Measurements from ENCODE around the gene PACSIN3. TPM values are rescaled to one million over a fixed set of nuclear protein-coding genes. Genes with fewer than 3 reads are reported as not detected.

PACSIN3 gene
- total RNA-seq, 1 experiment from 2014 or later, result 63.1 TPM

GRCh38 chr11:47180006-47180787, 6.0 kb downstream of the PACSIN3 start (continued):
- TF ChIP-seq, protein P1, sequence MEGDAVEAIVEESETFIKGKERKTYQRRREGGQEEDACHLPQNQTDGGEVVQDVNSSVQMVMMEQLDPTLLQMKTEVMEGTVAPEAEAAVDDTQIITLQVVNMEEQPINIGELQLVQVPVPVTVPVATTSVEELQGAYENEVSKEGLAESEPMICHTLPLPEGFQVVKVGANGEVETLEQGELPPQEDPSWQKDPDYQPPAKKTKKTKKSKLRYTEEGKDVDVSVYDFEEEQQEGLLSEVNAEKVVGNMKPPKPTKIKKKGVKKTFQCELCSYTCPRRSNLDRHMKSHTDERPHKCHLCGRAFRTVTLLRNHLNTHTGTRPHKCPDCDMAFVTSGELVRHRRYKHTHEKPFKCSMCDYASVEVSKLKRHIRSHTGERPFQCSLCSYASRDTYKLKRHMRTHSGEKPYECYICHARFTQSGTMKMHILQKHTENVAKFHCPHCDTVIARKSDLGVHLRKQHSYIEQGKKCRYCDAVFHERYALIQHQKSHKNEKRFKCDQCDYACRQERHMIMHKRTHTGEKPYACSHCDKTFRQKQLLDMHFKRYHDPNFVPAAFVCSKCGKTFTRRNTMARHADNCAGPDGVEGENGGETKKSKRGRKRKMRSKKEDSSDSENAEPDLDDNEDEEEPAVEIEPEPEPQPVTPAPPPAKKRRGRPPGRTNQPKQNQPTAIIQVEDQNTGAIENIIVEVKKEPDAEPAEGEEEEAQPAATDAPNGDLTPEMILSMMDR (IDR thresholded peaks at IDR 0.05 in 2 of 3, conservative IDR thresholded peaks at IDR 0.05 in 1 of 3; ENCODE audit: borderline replicate concordance in 1 of 3, insufficient read depth in 1 of 3, low read depth in 2 of 3, low read length in 2 of 3), result no peak
- TF ChIP-seq YY1 (IDR thresholded peaks at IDR 0.05; ENCODE audit: extremely low read depth, insufficient replicate concordance, low read depth, low read length), result no peak
- no peak for TF ChIP-seq ZBTB33 (IDR thresholded peaks at IDR 0.05; ENCODE audit: extremely low read depth, insufficient replicate concordance, low read length)

- BruUV-seq (replicated peaks), result no TSS peak
- Histone ChIP-seq H3K9me3 (ENCODE audit: control insufficient read depth in 1 of 2, insufficient read depth in 1 of 2, low read depth in 1 of 2, low read length in 2 of 2) (no peaks in the 10 kb centered on the region), H3K4me2 (ENCODE audit: low read length) (no peak overlapping the region), H4K20me1 (ENCODE audit: insufficient read depth) (no peaks in the 10 kb centered on the region), H3K79me2 (ENCODE audit: insufficient read depth, low read length) (peaks cover 41% of the 10 kb centered on the region), H3K27ac (ENCODE audit: low read depth, low read length) (no peak overlapping the region), H3K9me2 (ENCODE audit: insufficient read depth) (no peaks in the 10 kb centered on the region), H2AFZ (ENCODE audit: low read depth, low read length, poor library complexity, severe bottlenecking) (no peak overlapping the region), H3K9ac (ENCODE audit: low read length) (no peak overlapping the region), H3K27me3 (ENCODE audit: insufficient read depth, low read length) (no peaks in the 10 kb centered on the region), H3K36me3 (ENCODE audit: control insufficient read depth in 1 of 2, insufficient read depth in 2 of 2, low read length in 2 of 2) (peaks cover 0 to 9% of the 10 kb centered on the region in 2 experiments; a peak in 1 of 4 replicates), H3K4me1 (ENCODE audit: control insufficient read depth in 1 of 2, insufficient read depth in 2 of 2, low read length in 2 of 2) (peaks cover 12 to 28% of the 10 kb centered on the region in 2 experiments; a peak in 3 of 4 replicates), H3K4me3 (replicated peaks in 1 of 2; ENCODE audit: low read depth in 1 of 2, low read length in 2 of 2) (no peak overlapping the region)
- ATAC-seq, result peak; percentile 23; the same call in 1 of the 2 replicates
- ChIA-PET POLR2A (no interaction called here), CTCF (interaction anchor here (0.8 to 2.7 kb wide), 6 partner anchors 10 to 175 kb away, joined by 3 to 10 read pairs (median 3); partner anchors contain the start of gene DDB2), RAD21 (ENCODE audit: low non-redundant PET in 1 of 2, low total read pairs in 2 of 2, uncharacterized antibody in 2 of 2, unreplicated experiment in 2 of 2) (no interaction called here)
- DNase-seq (ENCODE audit: low read depth, low spot score), result no peak
- intact Hi-C loops (cut with micrococcal nuclease), result loop anchor here (5.0 kb wide), 1 partner anchor 38 kb away; no protein-coding TSS in a partner anchor
- no peak for TF ChIP-seq ZFX (IDR thresholded peaks at IDR 0.05)
- TF ChIP-seq, protein P2, sequence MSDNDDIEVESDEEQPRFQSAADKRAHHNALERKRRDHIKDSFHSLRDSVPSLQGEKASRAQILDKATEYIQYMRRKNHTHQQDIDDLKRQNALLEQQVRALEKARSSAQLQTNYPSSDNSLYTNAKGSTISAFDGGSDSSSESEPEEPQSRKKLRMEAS (IDR thresholded peaks at IDR 0.05), result no peak
- TF ChIP-seq EZH2 (IDR thresholded peaks at IDR 0.05), result no peak
- peak; percentile 55 for TF ChIP-seq RAD21 (IDR thresholded peaks at IDR 0.05; ENCODE audit: low read depth)
- TF ChIP-seq, protein P1 (IDR thresholded peaks at IDR 0.05 in 2 of 3, conservative IDR thresholded peaks at IDR 0.05 in 1 of 3; ENCODE audit: borderline replicate concordance in 1 of 3, insufficient read depth in 1 of 3, low read depth in 2 of 3, low read length in 2 of 3), result peak; percentile 33 to 75 (median 65); a peak in 5 of 6 replicates
- TF ChIP-seq SP1 (IDR thresholded peaks at IDR 0.05; ENCODE audit: low read depth), result no peak
These were observed 6.6 kb downstream of the PACSIN3 start for GRCh38 chr11:47179655-47179991.

Data from HCT116 (cell line).